HG02571 (cell line): Measurements from ENCODE around the gene RANBP2.
A peak's percentile ranks its signal among the peaks of the same experiment; 100 is the strongest.

Experiments used
- ATAC-seq: cut with Tn5 transposase; IDR thresholded peaks from one replicate; pipeline ENCODE4 v1.9.1; 2021; ENCODE audit warnings: mild to moderate bottlenecking, moderate library complexity; ENCODE audit not compliant: unreplicated experiment

The RANBP2 gene

DNA sequence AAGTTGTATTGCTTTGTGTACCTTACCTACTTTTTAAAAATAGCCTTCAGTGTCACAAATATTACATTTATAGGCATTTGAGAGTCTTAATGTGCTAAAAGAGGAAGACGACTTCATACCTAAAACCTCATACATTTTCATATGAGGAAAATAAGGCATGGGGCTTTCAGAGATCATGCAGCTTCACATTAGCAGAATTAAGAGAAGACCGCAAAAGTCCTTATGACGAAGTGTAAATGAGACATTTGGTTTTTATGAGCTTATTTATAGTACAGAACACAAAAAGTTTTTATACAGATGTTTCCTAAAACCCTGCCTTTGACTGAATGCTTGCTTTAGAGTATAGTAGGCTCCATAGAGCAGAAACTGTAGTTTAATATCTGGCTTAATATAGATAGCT, 57.2 kb downstream of the RANBP2 start:
- peak; percentile 82 for ATAC-seq

DNA sequence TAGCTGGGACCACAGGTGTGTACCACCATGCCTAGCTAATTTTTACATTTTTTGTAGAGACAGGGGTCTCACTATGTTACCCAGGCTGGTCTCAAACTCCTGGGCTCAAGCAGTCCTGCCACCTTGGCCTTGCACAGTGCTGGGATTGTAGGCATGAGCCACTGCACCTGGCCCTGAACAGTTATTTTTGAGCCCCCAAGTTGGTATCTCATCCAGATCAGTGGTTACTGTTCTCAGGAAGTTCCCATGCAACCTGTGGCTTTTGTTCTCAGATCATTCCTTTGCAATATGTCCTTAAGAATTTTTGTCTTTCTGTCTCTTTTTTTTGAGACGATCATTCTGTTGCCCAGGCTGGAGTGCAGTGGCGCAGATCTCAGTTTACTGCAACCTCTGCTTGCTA, 59.6 kb downstream of the RANBP2 start:
- no peak for ATAC-seq

DNA sequence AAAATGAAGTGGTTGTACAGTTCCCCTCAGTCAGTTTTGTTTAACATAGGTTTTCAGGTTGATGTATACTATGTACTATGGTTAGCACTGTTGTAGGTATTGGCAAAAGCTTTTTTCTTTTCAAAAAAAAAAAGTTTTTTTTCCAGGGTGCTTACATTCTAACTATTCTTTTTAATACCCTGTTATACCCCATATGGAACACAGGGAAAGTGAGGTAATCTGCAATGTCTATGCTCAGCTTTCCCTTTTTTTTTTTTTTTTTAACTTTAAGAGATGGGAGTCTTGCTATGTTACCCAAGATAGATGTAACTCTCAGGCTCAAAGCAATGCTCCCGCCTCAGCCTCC, 66.7 kb downstream of the RANBP2 start:
- ATAC-seq, result no peak

DNA sequence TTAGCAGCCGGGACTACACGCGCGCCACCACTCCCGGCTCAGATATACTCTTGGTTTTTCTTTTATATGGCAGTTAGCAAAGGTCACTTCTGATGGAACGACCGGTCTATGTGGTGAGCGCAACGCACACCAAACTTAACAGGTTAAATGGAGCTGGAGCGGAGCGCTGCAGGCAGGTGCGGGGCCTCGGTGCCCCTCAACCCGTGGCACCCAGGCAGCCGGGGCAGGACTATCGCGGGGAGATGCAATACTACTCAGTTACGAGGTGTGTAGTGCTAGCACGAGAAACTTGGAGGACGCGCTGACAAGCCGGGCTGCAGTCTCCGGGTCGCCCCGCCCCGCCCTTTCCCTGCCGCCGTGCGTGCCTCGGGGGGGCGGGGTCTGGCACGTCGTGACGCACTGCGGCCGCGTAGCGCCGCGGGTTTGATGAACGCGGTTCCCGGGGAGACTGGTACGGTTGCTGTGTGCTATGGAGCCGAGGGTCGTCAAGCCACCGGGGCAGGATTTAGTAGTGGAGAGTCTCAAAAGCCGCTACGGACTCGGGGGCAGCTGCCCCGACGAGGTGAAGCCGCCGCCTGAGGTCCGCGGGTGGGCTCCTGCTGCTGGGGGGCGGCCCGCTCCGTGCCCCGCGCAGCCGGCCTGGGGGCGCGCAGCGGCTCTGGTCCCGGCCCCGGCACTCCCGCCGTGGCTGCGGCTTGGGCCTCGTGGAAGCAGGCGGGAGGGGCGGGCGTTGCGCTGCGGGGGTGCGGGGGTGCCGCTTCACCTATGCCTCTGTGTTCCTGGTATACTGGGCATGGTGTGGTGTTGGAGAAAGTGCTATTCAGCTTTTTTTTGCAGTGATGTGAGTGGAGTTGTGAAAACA, 67.3 kb downstream of the RANBP2 start, which contains the start of gene CCDC138:
Gene CCDC138, plus strand, starts transcription at position 418 of the 862 bp plus-strand sequence. Its CDS starts 52 bp downstream, at position 470.
- ATAC-seq, result peak; percentile 97

DNA sequence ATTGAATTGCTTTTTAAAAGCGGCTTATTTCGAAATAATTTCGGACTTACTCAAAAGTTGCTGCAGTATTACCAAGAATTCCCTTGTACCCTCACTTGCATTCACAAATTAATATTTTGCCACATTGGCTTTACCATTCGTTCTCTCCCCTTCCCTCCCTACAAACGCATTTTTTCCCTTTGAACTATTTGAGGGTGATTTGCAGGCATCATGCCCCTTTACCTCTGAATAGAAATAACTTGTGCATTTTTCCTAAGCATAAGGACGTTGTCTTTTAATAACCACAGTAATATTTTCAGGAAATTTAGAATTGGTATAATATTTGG, 67.9 kb downstream of the RANBP2 start:
- no peak for ATAC-seq

DNA sequence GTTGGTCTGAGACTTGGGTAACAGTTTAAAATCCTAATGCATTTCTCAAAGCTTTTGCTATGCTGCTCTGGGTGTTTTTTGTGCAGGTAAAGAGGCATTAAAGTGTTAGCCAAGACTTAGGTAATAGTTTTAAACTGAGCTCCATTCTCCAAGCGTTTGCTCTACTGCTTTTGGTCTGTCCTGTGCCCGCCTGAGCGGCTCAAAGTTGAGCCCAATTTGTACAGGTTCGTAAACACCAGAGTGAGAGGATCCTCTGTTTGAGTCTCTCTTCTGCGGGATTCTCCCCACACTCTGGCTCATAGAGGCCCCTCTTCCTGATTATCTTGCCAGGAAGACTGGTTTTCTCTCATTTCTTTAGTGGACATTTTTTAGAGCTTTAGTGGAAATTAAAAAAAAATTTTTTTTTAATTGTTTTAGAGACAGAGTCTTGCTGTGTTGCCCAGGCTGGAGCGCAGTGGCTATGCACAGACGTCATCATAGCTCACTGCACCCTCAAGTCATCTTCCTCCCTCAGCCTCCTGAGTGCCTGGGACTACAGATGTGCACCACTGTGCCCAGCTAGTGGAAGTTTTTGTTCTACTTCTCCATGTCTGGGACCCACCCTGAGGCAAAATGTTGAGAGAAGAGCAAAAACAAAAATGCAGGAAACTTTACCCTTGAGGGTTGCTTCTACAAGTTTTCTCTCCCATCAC, 83.9 kb downstream of the RANBP2 start:
- ATAC-seq, result no peak

DNA sequence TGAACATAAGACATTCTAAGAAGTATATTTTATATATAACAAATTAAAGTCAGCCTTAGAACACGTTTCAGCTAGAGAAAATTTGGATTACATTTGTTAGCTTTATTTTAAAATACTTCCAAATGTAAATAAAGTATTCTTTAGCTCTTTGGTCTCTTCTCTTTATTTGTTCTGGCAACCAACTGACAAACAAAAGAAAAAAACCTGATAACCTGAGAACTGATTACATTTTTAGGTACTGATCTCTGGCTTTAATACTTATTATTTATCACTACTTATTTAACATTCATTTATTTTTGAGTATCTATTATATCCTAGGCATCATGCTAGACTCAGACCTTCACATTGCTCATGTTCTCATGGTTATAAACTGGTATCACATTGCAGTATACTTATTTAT, 85.8 kb downstream of the RANBP2 start:
- no peak for ATAC-seq

DNA sequence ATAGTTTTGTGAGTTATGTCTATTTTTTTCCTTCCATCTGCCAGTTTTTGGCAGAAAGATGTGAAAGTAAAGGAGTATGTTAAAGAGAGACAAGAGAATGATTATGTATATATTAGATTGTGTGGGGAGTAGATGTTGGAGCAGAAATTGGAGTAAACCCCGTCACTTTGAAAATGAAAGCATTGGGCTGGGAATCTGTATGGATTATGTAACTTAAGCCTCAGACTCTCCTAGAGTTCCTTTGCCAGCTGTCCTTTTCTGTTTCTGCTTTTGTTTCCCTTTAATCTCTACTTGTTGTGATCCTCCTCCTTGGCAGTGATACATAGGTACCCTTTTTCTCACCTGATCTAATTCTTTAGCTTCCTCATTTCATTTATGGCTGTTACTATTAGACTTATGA, 86.5 kb downstream of the RANBP2 start:
- no peak for ATAC-seq

DNA sequence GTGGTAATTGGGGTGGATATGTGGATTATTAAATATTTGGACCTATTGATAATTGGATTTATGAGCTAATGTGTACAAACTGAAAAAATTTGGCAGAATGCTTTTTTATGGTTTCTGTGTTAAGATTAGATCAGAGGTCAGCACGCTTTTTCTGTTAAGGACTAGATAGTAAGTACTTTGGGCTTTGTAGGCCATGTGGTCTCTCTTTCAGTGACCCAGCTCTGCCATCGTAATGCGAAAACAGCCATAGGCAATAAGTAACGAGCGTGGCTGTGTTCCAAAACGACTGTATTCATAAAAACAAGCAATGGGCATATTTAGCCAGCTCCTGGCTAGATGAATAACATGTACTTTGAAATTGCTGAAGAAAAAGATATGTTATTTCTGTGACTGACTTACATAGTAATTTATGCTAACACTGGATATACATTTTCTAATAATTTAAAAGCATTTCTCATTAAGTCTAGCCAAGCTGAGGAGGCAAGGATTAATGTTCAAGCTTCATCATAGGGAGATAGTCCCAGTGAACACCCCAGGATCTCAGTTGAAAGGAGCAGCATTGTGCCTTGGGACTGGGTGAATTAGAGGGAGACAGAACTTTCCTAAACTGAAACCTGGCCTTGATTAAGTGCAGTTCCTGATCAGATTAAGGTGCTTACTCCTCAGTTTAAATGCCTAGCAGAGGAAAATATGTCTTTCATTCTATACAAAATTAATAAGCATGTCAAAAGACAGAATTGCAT, 87.3 kb downstream of the RANBP2 start:
- no peak for ATAC-seq

DNA sequence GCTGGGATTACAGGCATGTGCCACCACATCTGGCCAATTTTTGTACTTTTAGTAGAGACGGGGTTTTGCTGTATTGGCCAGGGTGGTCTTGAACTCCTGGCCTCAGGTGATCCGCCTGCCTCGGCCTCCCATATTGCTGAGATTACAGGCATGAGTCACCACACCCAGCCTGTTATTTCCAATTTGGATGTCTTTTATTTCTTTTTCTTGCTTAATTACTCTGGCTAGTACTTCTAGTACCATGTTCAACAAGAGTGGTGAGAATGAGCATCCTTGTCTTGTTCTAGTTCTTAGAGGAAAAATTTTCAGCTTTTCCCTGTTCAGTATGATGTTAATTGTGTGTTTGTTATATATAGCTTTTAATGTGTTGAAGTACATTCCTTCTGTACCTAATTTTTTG, 90.7 kb downstream of the RANBP2 start:
- ATAC-seq, result no peak

DNA sequence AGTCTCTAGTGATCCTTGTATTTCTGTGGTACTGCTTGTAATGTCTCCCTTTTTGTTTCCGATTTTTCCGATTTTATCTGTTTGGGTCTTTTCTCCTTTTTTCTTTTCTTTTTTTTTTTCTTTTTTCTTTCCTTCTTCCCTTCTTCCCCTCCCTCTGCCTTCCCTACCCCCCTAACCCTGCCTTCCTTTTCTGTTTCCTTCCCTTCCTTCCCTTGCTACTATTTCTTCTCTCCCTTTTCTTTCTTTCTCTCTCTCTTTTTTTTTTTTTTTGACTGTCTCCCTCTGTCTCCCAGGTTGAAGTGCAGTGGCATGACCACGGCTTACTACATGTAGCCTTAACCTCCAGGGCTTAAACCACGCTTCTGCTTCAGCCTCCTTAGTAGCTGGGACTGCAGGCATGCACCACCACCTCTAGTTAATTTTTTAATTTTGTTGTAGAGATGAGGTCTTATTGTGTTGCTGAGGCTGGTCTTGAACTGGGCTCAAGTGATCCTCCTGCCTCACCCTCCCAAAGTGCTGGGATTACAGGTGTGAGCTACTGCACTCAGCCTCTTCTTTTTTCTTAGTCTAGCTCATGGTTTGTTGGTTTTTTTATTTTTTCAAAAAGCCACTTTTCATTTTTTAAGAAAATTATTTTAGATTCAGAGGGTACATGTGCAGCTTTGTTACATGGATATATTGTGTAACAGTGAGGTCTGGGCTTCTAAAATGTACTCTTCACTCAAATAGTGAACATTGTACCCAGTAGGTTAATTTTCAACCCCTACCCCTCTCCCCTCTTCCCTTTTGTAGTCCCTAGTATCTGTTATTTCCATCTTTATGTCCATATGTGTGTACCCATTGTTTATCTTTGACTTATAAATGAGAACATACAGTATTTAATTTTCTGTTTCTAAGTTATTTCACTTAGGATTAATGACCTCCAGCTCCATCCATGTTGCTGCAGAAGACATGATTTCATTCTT, 92.0 kb downstream of the RANBP2 start:
- ATAC-seq, result no peak

DNA sequence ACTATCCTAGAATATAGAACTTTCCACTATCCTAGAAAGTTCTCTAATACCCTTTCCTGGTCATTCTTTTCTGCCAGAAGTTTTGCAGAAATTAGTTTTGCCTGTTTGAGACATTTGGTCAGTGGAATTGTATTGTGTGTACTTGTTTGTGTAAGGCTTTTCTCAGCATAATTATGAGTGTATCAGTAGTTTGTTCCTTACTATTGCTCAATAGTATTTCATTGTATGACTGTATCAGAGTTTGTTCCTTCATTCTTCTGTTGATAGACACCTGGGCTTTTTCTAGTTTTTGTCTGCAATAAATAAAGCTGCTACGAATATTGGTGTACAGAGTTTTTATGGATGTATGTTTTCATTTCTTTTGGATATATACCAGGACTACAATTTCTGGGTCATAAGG, 94.5 kb downstream of the RANBP2 start:
- ATAC-seq, result no peak

DNA sequence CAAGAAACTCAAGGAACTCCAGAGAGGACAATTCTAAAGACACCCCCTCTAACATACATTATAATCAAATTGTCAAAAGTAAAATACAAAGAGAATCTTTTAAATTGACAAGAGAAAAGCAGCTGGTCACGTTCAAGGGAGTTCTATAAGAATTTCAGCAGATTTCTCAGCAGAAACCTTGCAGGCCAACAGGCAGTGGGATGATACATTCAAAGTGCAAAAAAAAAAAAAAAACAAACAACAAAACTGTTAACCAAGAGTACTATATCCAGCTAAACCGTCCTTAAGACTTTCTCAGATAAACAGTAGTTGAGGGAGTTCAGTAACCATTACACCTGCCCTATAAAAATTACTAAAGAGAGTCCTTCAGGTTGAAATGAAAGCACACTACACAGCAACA, 101.2 kb downstream of the RANBP2 start:
- no peak for ATAC-seq

DNA sequence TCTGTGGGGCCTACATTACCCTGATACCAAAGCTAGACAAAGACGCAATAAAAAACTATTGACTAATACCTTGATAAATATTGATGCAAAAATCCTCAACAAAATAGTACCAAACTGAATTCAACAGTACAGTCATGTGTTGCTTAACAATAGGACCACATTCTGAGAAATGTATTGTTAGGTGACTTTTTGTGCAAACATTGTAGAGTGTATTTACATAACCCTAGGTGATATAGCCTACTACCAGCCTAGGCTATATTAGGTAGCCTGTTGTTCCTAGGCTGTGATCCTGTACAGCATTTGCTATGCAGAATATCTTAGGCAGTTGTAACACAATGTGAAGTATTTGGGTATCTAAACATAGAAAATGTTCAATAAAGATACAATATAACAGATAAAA, 104.0 kb downstream of the RANBP2 start:
- no peak for ATAC-seq

DNA sequence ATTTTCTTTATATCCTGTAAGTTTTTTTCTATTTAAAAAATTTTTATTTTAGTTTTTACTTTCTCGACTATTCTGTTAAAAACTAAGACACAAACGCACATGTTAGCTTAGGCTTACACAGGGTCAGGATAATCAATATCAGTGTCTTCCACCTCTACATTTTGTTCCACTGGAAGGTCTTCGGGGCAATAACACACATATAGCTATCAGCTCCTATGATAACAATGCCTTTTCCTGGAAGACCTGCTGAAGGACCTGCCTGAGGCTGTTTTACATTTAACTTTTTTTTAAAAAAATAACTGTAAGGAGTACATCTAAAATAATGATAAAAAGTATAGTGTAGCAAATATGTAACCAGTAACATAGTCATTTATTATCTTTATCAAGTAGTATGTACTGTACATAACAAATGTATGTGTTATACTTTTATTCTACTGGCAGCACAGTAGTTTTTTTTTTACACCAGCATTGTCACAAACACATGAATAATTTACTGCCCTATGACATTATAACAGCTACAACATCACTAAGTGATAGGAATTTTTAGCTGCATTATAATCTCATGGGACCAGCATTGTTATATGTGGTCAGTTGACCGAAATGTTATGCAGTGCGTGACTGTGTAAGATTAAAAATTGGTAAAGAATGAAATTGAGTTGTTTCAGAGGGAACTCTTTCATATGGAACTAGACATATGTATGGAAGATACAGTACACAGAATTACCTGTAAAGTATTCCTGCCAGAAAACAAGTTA, 105.2 kb downstream of the RANBP2 start:
- ATAC-seq, result no peak

DNA sequence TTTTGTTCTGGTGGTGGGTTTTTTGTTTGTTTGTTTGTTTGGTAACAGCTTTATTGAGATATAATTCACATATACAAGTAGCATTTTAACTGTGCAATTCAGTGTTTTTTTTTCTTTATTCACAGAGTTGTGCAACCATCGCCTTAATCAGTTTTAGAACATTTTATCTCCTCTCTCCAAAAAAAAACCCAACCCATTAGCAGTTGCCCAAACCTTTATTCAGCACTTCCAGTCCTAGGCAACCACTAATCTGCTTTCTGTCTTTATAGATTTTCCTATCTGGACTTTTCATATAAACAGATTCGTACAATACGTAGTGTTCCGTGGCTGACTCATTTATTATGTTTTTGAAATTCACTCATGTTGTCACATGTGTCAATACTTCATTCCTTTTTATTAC, 106.0 kb downstream of the RANBP2 start:
- ATAC-seq, result no peak

DNA sequence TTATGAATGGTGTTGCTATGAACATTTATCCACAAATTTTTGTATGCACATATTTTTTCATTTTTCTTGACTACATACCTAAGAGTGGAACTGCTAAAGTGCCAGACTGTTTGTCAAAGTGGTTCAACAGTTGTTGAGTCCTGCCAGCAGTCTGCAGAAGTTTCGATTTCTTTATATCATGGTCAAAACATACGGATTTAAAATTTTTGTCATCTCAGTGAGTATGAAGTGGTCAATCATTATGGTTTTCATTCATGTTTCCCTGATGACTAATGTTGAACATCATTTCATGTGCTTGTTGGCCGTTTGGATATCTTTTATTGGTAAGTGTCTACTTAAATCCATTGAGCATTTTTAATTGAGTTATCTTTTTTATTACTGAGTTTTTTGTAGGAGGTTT, 106.5 kb downstream of the RANBP2 start:
- ATAC-seq, result no peak

DNA sequence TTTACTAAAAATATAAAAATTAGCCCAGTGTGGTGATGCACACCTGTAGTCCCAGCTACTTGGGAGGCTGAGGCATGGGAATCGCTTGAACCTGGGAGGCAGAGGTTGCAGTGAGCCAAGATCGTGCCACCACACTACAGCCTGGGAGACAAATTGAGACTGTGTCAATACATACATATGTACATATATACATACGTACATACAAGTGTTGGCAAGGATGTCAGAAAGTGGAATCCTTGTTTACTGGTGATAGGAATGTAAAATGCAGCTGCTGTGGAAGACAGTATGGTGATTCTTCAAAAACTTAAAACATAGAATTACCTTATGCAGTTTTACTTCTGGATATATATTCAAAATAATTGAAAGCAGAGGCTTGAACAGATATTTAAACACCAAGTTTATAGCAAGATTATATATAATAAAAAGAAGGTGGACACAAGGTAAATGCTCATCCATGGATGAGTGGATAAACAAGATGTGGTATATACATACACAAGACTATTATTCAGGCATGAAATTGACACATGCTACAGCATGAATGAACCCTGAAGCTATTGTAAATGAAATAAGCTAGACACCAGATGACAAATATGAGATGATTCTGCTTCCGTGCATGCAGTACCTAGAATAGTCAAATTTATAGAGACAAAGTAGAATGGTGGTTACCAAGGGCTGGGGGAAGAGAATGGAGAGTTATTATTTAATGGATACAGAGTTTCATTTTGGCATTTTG, 110.5 kb downstream of the RANBP2 start:
- ATAC-seq, result no peak

DNA sequence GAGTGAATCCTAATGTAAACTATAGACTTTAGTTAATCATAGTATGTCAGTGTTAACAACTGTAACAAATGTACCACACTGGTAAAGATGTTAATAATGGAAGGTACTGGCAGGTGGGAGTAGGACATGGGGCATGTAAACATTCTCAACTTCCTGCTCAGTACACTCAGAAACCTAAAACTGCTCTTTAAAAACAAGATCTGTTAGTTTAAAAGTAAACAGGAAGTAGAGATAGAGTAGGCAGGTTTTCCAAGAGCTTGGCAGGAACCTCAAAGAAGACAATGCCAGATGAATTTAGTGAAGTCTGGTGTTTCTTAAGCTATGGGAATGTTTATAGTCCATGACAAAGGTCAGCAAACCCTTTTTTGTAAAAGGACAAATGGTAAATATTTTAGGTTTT, 113.9 kb downstream of the RANBP2 start:
- no peak for ATAC-seq
